Fibroblast of skin of abdomen (primary cell): Measurements from ENCODE around the gene NCCRP1.

Source experiments
- DNase-seq: peaks from one replicate; pipeline ENCODE4 v3.0.0-alpha.2; 2013

Gene NCCRP1

GRCh38 chr19:39247701-39248664 lies 51.2 kb downstream of the NCCRP1 start:
- peak; percentile 4 for DNase-seq

- no peak for DNase-seq
Measured at GRCh38 chr19:39248806-39249205, 52.0 kb downstream of the NCCRP1 start, which contains the start of gene IFNL4. Gene IFNL4, minus strand, starts transcription at chr19:39248856.

- DNase-seq = no peak
Measured at GRCh38 chr19:39251081-39251480, 54.3 kb downstream of the NCCRP1 start.
